Tibial nerve (tissue), 4 donors: ENCODE results near the gene CYTH4. TPM values are rescaled to one million over a fixed set of nuclear protein-coding genes. Genes with fewer than 3 reads are reported as not detected.
"Not testable (repeated sequence)": the region's sequence is repeated elsewhere in the genome, so short reads cannot be mapped to it uniquely, and the experiment has no call there.

ENCODE experiments used
- DNase-seq, 2 donors: peaks; one replicate each; pipeline ENCODE4 v3.0.0-alpha.2; 2019; ENCODE audit warnings: low spot score in 2 of 2
- H3K27ac ChIP-seq, 4 donors: fragments of 200-600 bp; sonication (generic) in 3 of 4; one replicate each; pipeline ENCODE4 v1.5.1; 2017 to 2019; ENCODE audit warnings: mild to moderate bottlenecking in 1 of 4
- H3K27me3 ChIP-seq, 2 donors: fragments of 200-600 bp; sonication (generic) in 1 of 2; one replicate each; pipeline versions ENCODE4 v1.5.1 to v1.6.0; 2017 to 2019
- H3K36me3 ChIP-seq, 3 donors: fragments of 200-600 bp; sonication (generic); one replicate each; pipeline ENCODE4 v1.5.1; 2018 to 2019
- H3K4me1 ChIP-seq, 4 donors: fragments of 200-600 bp; sonication (generic) in 3 of 4; one replicate each; pipeline ENCODE4 v1.5.1; 2017 to 2019
- H3K4me3 ChIP-seq, 4 donors: fragments of 200-600 bp; sonication (generic) in 3 of 4; one replicate each; pipeline ENCODE4 v1.5.1; 2017 to 2019; ENCODE audit warnings: mild to moderate bottlenecking in 1 of 4, moderate library complexity in 1 of 4
- H3K9me3 ChIP-seq, 4 donors: fragments of 200-600 bp; sonication (generic) in 3 of 4; one replicate each; pipeline ENCODE4 v1.5.1; 2017 to 2019
- EP300 ChIP-seq, 2 donors: sonication (generic); formaldehyde crosslinking; IDR thresholded peaks; one replicate each; pipeline ENCODE4 v1.6.1; 2017; ENCODE audit warnings: antibody characterized with exemption in 2 of 2, mild to moderate bottlenecking in 1 of 2
- POLR2A ChIP-seq, 2 donors: fragments of 450-650 bp; IDR thresholded peaks; one replicate each; pipeline ENCODE4 v1.6.1; 2017; ENCODE audit warnings: antibody characterized with exemption in 2 of 2, mild to moderate bottlenecking in 2 of 2, moderate library complexity in 2 of 2
- WGBS, 2 donors: methylation state at CpG; one replicate each; pipeline ENCODE4 v1.1.5; 2018; 5-methylcytosine and 5-hydroxymethylcytosine counted together
- total RNA-seq, 4 donors: library from RNA; depleted of rRNA; stranded (reverse); fragments of >200 nt; gene quantifications; one replicate each; pipeline ENCODE4 v1.1.0, GENCODE V29; 2016
- TF ChIP-seq, protein P1 (sequence below), 5 experiments: fragments of 200-600 bp in 3 of 5; fragments of 450-650 bp in 2 of 5; sonication (generic) in 3 of 5; IDR thresholded peaks; one replicate each; pipeline ENCODE4 v1.5.1; 2016 to 2019; ENCODE audit warnings: antibody characterized with exemption in 5 of 5, mild to moderate bottlenecking in 3 of 5, moderate library complexity in 2 of 5

Gene CYTH4
- total RNA-seq, 4 donors from 2014 or later = 7.7 to 27.3 (median 19.0) TPM

DNA sequence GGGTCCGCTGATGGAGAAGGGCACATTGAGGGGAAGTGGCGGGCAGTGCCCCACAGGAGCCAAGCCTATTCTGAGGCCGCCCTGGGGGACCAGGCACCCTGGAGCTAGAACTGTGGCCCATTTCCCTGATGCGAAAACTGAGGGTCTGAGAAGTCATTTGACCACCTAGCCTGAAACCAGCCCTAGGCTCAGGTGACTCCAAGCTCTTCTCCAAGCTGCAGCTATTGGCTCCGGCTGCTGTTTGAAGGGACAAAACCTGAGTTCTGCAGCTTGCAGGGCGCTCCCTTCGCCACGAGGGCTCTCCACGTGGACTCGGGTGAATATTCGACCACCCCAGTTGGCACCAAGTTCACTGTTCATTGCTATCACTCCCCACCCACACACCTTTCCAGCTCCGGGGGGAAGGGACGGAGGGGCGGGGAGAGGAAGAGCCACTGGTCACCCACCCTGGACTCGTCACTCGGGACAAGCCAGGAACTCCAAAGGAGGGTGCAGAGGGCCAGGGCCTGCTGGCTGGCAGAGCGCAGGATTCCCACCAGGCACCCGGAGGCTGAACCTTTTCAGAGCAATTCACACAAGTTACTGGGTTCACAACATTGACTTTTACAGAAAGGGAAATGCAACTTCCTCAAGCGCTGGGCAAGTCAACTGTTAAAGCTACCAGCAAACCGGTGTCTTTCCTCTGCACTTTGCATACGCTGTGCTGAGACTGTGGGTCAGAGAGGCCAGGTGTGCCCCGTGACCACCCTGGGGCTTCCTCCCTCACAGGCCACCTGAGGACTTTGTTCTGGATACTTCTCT is 37.2 kb upstream of the CYTH4 start:
- Histone ChIP-seq H3K4me3 (no peak overlapping the region), H3K27ac (peak overlapping the region in 1 of 4 donors; percentile 62), H3K36me3 (no peaks in the 10 kb centered on the region), H3K9me3 (no peaks in the 10 kb centered on the region), H3K4me1 (peaks cover 0 to 16% (median 0%) of the 10 kb centered on the region in 4 donors), H3K27me3 (peaks cover 0 to 56% of the 10 kb centered on the region in 2 donors)
- WGBS, 2 donors = 64 to 69% methylated on average over 21 to 22 of the region's 22 CpGs
- TF ChIP-seq, protein P1, sequence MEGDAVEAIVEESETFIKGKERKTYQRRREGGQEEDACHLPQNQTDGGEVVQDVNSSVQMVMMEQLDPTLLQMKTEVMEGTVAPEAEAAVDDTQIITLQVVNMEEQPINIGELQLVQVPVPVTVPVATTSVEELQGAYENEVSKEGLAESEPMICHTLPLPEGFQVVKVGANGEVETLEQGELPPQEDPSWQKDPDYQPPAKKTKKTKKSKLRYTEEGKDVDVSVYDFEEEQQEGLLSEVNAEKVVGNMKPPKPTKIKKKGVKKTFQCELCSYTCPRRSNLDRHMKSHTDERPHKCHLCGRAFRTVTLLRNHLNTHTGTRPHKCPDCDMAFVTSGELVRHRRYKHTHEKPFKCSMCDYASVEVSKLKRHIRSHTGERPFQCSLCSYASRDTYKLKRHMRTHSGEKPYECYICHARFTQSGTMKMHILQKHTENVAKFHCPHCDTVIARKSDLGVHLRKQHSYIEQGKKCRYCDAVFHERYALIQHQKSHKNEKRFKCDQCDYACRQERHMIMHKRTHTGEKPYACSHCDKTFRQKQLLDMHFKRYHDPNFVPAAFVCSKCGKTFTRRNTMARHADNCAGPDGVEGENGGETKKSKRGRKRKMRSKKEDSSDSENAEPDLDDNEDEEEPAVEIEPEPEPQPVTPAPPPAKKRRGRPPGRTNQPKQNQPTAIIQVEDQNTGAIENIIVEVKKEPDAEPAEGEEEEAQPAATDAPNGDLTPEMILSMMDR (IDR thresholded peaks at IDR 0.05) = no peak
- TF ChIP-seq POLR2A (IDR thresholded peaks at IDR 0.05) (no peak), EP300 (IDR thresholded peaks at IDR 0.05) (no peak)
- no peak for DNase-seq

DNA sequence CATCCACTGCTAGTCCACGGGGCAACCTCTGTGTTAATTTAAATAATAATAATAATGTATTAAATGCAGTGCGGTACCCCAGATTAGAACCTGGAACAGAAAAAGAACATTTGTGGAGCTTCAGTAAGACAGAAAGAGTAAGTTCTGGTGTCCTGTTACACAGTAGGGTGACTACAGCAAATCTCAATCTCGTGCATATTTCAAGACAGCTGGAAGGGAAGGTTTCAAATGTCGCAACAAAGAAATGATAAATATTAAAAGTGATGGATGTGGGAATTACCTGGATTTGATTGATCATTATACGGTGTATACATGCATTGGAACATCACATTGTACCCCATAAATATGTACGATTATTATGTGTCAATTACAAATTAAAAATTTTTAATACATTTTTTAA is 36.6 kb upstream of the CYTH4 start:
- peaks cover 0 to 16% (median 0%) of the 10 kb centered on the region in 4 donors for H3K4me1 ChIP-seq
- no peak overlapping the region for H3K27ac ChIP-seq
- 73 to 75% methylated on average over 6 of the region's 6 CpGs for WGBS, 2 donors
- H3K27me3 ChIP-seq = peaks cover 0 to 53% of the 10 kb centered on the region in 2 donors
- DNase-seq = no peak
- no peaks in the 10 kb centered on the region for H3K36me3 ChIP-seq
- no peak overlapping the region for H3K4me3 ChIP-seq
- no peaks in the 10 kb centered on the region for H3K9me3 ChIP-seq
- TF ChIP-seq EP300 (IDR thresholded peaks at IDR 0.05) (no peak), POLR2A (IDR thresholded peaks at IDR 0.05) (no peak)
- TF ChIP-seq, protein P1 (IDR thresholded peaks at IDR 0.05) = no peak

DNA sequence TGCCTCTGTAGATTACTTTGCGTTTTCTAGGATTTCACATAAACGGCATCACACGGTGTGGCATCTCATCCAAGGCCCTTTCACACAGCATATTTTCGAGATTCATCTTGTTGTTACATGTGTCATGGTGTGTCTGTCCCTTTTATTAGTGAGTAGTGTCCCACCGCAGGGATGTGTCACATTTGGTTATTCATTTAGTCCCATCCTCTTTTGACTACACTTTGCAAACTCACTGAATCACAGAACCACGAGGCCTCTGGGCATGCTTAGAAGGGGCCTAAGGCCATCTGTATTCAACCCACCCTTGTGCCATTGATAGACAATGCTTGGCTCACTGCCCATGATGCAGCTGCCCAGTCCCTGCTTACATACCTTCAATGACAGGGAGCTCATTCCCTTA is 34.1 kb upstream of the CYTH4 start:
- Histone ChIP-seq H3K4me1 (peaks cover 0 to 12% (median 0%) of the 10 kb centered on the region in 4 donors), H3K27me3 (peaks cover 0 to 36% of the 10 kb centered on the region in 2 donors), H3K36me3 (no peaks in the 10 kb centered on the region), H3K4me3 (no peak overlapping the region), H3K9me3 (no peaks in the 10 kb centered on the region), H3K27ac (no peak overlapping the region)
- WGBS, 2 donors = 60 to 69% methylated on average over 6 of the region's 6 CpGs
- TF ChIP-seq POLR2A (IDR thresholded peaks at IDR 0.05) (no peak), EP300 (IDR thresholded peaks at IDR 0.05) (no peak)
- TF ChIP-seq, protein P1 (IDR thresholded peaks at IDR 0.05) = no peak
- DNase-seq = no peak

DNA sequence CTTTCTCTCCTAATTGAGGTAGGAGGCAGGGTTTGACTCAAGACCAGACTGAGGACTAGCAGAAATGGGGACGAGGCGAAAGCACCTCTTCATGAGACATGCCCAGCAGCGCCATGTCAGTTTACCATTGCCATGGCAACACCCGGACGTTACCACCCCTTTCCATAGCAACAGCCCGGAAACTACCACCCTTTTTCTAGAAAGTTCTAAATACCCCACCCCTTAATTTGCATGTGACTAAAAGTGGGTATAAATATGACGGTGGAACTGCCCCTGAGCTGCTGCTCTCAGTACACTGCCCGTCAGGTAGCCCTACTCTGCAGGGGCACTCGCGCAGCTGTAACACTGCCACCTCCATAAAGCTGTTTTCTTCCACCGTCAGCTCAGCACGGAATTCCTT is 32.3 kb upstream of the CYTH4 start:
- no peak for DNase-seq
- Histone ChIP-seq H3K4me1 (peaks cover 0 to 3% (median 0%) of the 10 kb centered on the region in 4 donors), H3K9me3 (no peaks in the 10 kb centered on the region), H3K27me3 (peaks cover 2 to 38% of the 10 kb centered on the region in 2 donors), H3K4me3 (no peak overlapping the region), H3K27ac (no peak overlapping the region), H3K36me3 (no peaks in the 10 kb centered on the region)
- 72 to 73% methylated on average over 12 of the region's 12 CpGs for WGBS, 2 donors
- TF ChIP-seq EP300 (IDR thresholded peaks at IDR 0.05) (no peak), POLR2A (IDR thresholded peaks at IDR 0.05) (no peak)
- TF ChIP-seq, protein P1 (IDR thresholded peaks at IDR 0.05) = no peak

DNA sequence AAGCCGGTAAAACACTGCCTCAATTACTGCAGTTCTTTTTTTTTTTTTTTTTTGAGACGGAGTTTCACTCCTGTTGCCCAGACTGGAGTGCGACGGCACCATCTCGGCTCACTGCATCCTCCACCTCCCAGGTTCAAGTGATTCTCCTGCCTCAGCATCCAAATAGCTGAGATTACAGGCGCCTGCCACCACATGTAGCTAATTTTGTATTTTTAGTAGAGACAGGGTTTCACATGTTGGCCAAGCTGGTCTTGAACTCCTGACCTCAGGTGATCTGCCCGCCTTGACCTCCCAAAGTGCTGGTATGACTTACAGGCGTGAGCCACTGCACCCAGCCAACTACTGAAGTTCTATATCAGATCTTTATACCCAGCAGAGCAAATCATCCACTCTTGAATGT is 30.5 kb upstream of the CYTH4 start:
- 84 to 85% methylated on average over 8 of the region's 8 CpGs for WGBS, 2 donors
- peaks cover 2 to 53% of the 10 kb centered on the region in 2 donors for H3K27me3 ChIP-seq
- H3K27ac ChIP-seq, H3K4me1 ChIP-seq, H3K36me3 ChIP-seq, H3K9me3 ChIP-seq, DNase-seq, H3K4me3 ChIP-seq: not testable (repeated sequence)
